DMS153 (cell line): ENCODE measurements around the gene WIZ.
"Not testable (repeated sequence)": the region's sequence is repeated elsewhere in the genome, so short reads cannot be mapped to it uniquely, and the experiment has no call there.

Source experiments
- DNase-seq: peaks from one replicate; lab custom pipeline; 2025; lab: John Stamatoyannopoulos, UW

Gene WIZ

GRCh38 chr19:15428956-15429824 lies 20.6 kb downstream of the WIZ start:
- DNase-seq = no peak

GRCh38 chr19:15427991-15428471 lies 21.7 kb downstream of the WIZ start:
- DNase-seq = no peak

GRCh38 chr19:15427350-15427700 lies 22.4 kb downstream of the WIZ start:
- no peak for DNase-seq

GRCh38 chr19:15426485-15427349 lies 23.0 kb downstream of the WIZ start:
- DNase-seq = no peak

- no peak for DNase-seq
Observed at GRCh38 chr19:15425321-15425950, 24.3 kb downstream of the WIZ start.

GRCh38 chr19:15424692-15425272 lies 25.0 kb downstream of the WIZ start:
- no peak for DNase-seq

GRCh38 chr19:15424121-15424520 lies 25.6 kb downstream of the WIZ start:
- no peak for DNase-seq

- DNase-seq = no peak
Observed at GRCh38 chr19:15423130-15423529, 26.6 kb downstream of the WIZ start.

- DNase-seq = no peak
Observed at GRCh38 chr19:15422296-15423075, 27.3 kb downstream of the WIZ start.

- no peak for DNase-seq
Observed at GRCh38 chr19:15421721-15422260, 28.0 kb downstream of the WIZ start.

GRCh38 chr19:15421136-15421695 lies 28.5 kb downstream of the WIZ start:
- no peak for DNase-seq

- DNase-seq = no peak
Observed at GRCh38 chr19:15419413-15420025, 30.2 kb downstream of the WIZ start.

GRCh38 chr19:15418579-15419412 lies 31.0 kb downstream of the WIZ start, which contains the start of gene AKAP8L:
TSS of gene AKAP8L (minus strand) at chr19:15418988. CDS start at chr19:15418923, 65 bp downstream.
- peak; percentile 99 for DNase-seq

- no peak for DNase-seq
Observed at GRCh38 chr19:15418231-15418578, 31.6 kb downstream of the WIZ start.

GRCh38 chr19:15417699-15418098 lies 32.1 kb downstream of the WIZ start:
- no peak for DNase-seq

- no peak for DNase-seq
Observed at GRCh38 chr19:15412832-15413231, 36.9 kb downstream of the WIZ start.

GRCh38 chr19:15411351-15411750 lies 38.4 kb downstream of the WIZ start:
- DNase-seq = not testable (repeated sequence)

- no peak for DNase-seq
Observed at GRCh38 chr19:15404780-15405211, 45.0 kb downstream of the WIZ start.

- DNase-seq = no peak
Observed at GRCh38 chr19:15404097-15404779, 45.5 kb downstream of the WIZ start.
